T-helper 2 cell treated with Interferon-gamma antibody and Interleukin-4, amounts not matched to agents 100 ng/mL and 5 ng/mL, for 36 hours (primary cell): ENCODE results near the gene PDAP1. TPM values are rescaled to one million over a fixed set of nuclear protein-coding genes. Genes with fewer than 3 reads are reported as not detected.
"Not testable (repeated sequence)": the region's sequence is repeated elsewhere in the genome, so short reads cannot be mapped to it uniquely, and the experiment has no call there.

Experiments
- intact Hi-C: fragments of 100-400 bp; cut with micrococcal nuclease; formaldehyde crosslinking; loops from one replicate; pipeline ENCODE4 v1.15.1; 2023
- total RNA-seq: library from RNA; stranded (reverse); gene quantifications from 2 replicates; pipeline ENCODE4 v1.2.3, GENCODE V29; 2022

Gene PDAP1
- total RNA-seq, 1 donor from 2014 or later = 107 TPM

- intact Hi-C loops = no loop called here
Measured at GRCh38 chr7:99428972-99429566, 20.7 kb upstream of the PDAP1 start.

GRCh38 chr7:99424932-99425730 is 16.7 kb upstream of the PDAP1 start:
- intact Hi-C loops = no loop called here

- intact Hi-C loops = no loop called here
Measured at GRCh38 chr7:99422625-99423024, 14.2 kb upstream of the PDAP1 start.

GRCh38 chr7:99422186-99422585 is 13.8 kb upstream of the PDAP1 start:
- intact Hi-C loops = no loop called here

GRCh38 chr7:99420986-99421385 is 12.6 kb upstream of the PDAP1 start:
- intact Hi-C loops = no loop called here

GRCh38 chr7:99420213-99420612 is 11.8 kb upstream of the PDAP1 start:
- intact Hi-C loops = no loop called here

GRCh38 chr7:99419323-99420021 is 11.1 kb upstream of the PDAP1 start:
- intact Hi-C loops = no loop called here

GRCh38 chr7:99418260-99418659 is 9.9 kb upstream of the PDAP1 start:
- intact Hi-C loops = no loop called here

GRCh38 chr7:99415513-99416127 is 7.2 kb upstream of the PDAP1 start:
- intact Hi-C loops = not testable (repeated sequence)

GRCh38 chr7:99410635-99411034 is 2.2 kb upstream of the PDAP1 start:
- intact Hi-C loops = no loop called here

GRCh38 chr7:99409806-99410205 is 1.4 kb upstream of the PDAP1 start:
- intact Hi-C loops = loop anchor here (1.0 to 10.0 kb wide), 5 partner anchors 17 to 675 kb away; partner anchors contain the start of genes COPS6, CPSF4, PTCD1 and ZNF3

GRCh38 chr7:99409192-99409572 is 785 bp upstream of the PDAP1 start:
- intact Hi-C loops = loop anchor here (1.0 to 10.0 kb wide), 5 partner anchors 16 to 676 kb away; partner anchors contain the start of genes COPS6, CPSF4, PTCD1 and ZNF3

- intact Hi-C loops = loop anchor here (1.0 to 10.0 kb wide), 8 partner anchors 15 to 677 kb away; partner anchors contain the start of genes ARPC1B, COPS6, ZKSCAN5 and ZNF3
Measured at GRCh38 chr7:99407872-99408378, 472 bp downstream of the PDAP1 start.

- intact Hi-C loops = loop anchor here (10.0 kb wide), 1 partner anchor 678 kb away; the partner anchor contains the start of genes COPS6 and ZNF3
Measured at GRCh38 chr7:99406557-99406956, 1.8 kb downstream of the PDAP1 start.

GRCh38 chr7:99404977-99405320 is 3.4 kb downstream of the PDAP1 start:
- intact Hi-C loops = loop anchor here (10.0 kb wide), 1 partner anchor 680 kb away; the partner anchor contains the start of genes COPS6 and ZNF3

- intact Hi-C loops = loop anchor here (10.0 kb wide), 1 partner anchor 680 kb away; the partner anchor contains the start of genes COPS6 and ZNF3
Measured at GRCh38 chr7:99404235-99404976, 4.0 kb downstream of the PDAP1 start.

- intact Hi-C loops = loop anchor here (10.0 kb wide), 1 partner anchor 681 kb away; the partner anchor contains the start of genes COPS6 and ZNF3
Measured at GRCh38 chr7:99403764-99404163, 4.6 kb downstream of the PDAP1 start.

GRCh38 chr7:99402854-99403253 is 5.5 kb downstream of the PDAP1 start:
- intact Hi-C loops = loop anchor here (10.0 kb wide), 1 partner anchor 682 kb away; the partner anchor contains the start of genes COPS6 and ZNF3

- intact Hi-C loops = no loop called here
Measured at GRCh38 chr7:99399597-99399996, 8.8 kb downstream of the PDAP1 start.

GRCh38 chr7:99398891-99399445 is 9.4 kb downstream of the PDAP1 start:
- intact Hi-C loops = no loop called here
